ENCODE measurements around the gene SGSM1. TPM values are rescaled to one million over a fixed set of nuclear protein-coding genes. Genes with fewer than 3 reads are reported as not detected.

The SGSM1 gene
- total RNA-seq, 1 donor from 2014 or later = not detected

DNA sequence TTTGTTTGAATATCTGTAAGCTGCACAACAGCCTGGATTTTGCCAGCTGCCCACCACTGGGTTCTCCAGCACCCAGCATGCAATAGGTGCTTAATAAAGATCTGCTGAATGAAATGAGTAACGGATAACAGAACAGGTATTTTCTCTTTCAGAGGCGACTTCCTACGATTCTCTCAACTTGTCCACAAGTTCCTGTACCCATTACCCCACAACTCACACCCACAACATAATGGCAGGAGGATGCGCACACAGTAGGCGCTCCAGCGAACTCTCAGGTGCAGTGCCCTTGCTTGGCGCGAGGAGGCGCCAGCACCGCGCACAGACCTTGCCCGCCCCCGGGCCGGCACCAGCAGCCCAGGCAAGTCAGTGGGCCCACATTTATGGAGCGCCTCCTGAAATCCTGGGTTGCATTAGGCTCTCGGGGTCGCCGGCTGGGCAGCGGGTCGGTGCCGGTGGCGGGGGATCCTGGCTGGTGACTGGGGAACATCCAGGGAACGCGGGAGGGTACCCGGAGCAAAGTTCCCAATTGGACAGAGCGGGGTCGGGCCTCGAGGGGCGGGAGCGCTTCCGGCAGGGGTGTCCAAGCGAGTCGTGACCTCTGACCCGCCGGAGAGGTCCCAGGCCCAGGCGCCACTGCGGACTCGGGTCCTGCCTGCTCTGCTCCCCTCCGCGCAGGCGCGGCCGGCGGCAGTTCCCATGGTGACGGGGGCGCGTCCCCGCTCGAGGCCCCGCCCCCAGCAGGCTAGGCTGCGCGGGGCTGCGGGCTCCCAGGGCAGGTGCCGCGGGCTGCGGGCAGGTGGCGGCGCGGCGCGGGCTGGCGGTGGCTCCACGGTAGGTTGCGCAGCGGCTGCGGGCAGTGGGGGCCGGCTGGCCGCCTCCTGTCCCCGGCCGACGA lies 146.2 kb downstream of the SGSM1 start, which contains the start of gene KIAA1671:
TSS of gene KIAA1671 (plus strand) at position 775 of the 895 bp plus-strand sequence. CDS start 75,284 bp downstream, outside the sequence.
- peaks cover 14% of the 10 kb centered on the region for H3K4me1 Mint-ChIP-seq (ENCODE audit: unreplicated experiment)
- H3K9me3 Mint-ChIP-seq (ENCODE audit: unreplicated experiment) = no peaks in the 10 kb centered on the region
- no peaks in the 10 kb centered on the region for H3K36me3 Mint-ChIP-seq (ENCODE audit: unreplicated experiment)
- peak within 1 kb of the TSS; percentile 73 for H3K27ac Mint-ChIP-seq (ENCODE audit: unreplicated experiment)
- DNase-seq (ENCODE audit: extremely low spot score, unreplicated experiment) = peak; percentile 95
- H3K27me3 Mint-ChIP-seq (ENCODE audit: unreplicated experiment) = peaks cover 37% of the 10 kb centered on the region
- H3K4me3 Mint-ChIP-seq (ENCODE audit: unreplicated experiment) = peak within 1 kb of the TSS; percentile 92
- peak; percentile 100 for TF ChIP-seq CTCF (IDR thresholded peaks at IDR 0.05)

GRCh38 chr22:24952837-24953383 lies 146.9 kb downstream of the SGSM1 start:
- H3K9me3 Mint-ChIP-seq (ENCODE audit: unreplicated experiment) = no peaks in the 10 kb centered on the region
- peak overlapping the region; percentile 92 for H3K4me3 Mint-ChIP-seq (ENCODE audit: unreplicated experiment)
- DNase-seq (ENCODE audit: extremely low spot score, unreplicated experiment) = no peak
- no peaks in the 10 kb centered on the region for H3K36me3 Mint-ChIP-seq (ENCODE audit: unreplicated experiment)
- TF ChIP-seq CTCF (IDR thresholded peaks at IDR 0.05) = no peak
- peaks cover 14% of the 10 kb centered on the region for H3K4me1 Mint-ChIP-seq (ENCODE audit: unreplicated experiment)
- peaks cover 32% of the 10 kb centered on the region for H3K27me3 Mint-ChIP-seq (ENCODE audit: unreplicated experiment)
- H3K27ac Mint-ChIP-seq (ENCODE audit: unreplicated experiment) = peak overlapping the region; percentile 73

GRCh38 chr22:24953384-24954113 lies 147.5 kb downstream of the SGSM1 start:
- no peaks in the 10 kb centered on the region for H3K9me3 Mint-ChIP-seq (ENCODE audit: unreplicated experiment)
- H3K36me3 Mint-ChIP-seq (ENCODE audit: unreplicated experiment) = no peaks in the 10 kb centered on the region
- H3K4me3 Mint-ChIP-seq (ENCODE audit: unreplicated experiment) = peak overlapping the region; percentile 92
- H3K4me1 Mint-ChIP-seq (ENCODE audit: unreplicated experiment) = peaks cover 14% of the 10 kb centered on the region
- TF ChIP-seq CTCF (IDR thresholded peaks at IDR 0.05) = no peak
- H3K27me3 Mint-ChIP-seq (ENCODE audit: unreplicated experiment) = peaks cover 29% of the 10 kb centered on the region
- no peak overlapping the region for H3K27ac Mint-ChIP-seq (ENCODE audit: unreplicated experiment)
- DNase-seq (ENCODE audit: extremely low spot score, unreplicated experiment) = no peak

GRCh38 chr22:24954114-24954463 lies 148.1 kb downstream of the SGSM1 start:
- no peak for TF ChIP-seq CTCF (IDR thresholded peaks at IDR 0.05)
- Mint-ChIP-seq H3K9me3 (ENCODE audit: unreplicated experiment) (no peaks in the 10 kb centered on the region), H3K27ac (ENCODE audit: unreplicated experiment) (no peak overlapping the region), H3K4me1 (ENCODE audit: unreplicated experiment) (peaks cover 14% of the 10 kb centered on the region), H3K36me3 (ENCODE audit: unreplicated experiment) (no peaks in the 10 kb centered on the region), H3K27me3 (ENCODE audit: unreplicated experiment) (peaks cover 29% of the 10 kb centered on the region), H3K4me3 (ENCODE audit: unreplicated experiment) (peak overlapping the region; percentile 65)
- no peak for DNase-seq (ENCODE audit: extremely low spot score, unreplicated experiment)
